ENCODE measurements around the gene NT5M. TPM values are rescaled to one million over a fixed set of nuclear protein-coding genes. Genes with fewer than 3 reads are reported as not detected.

The NT5M gene
- total RNA-seq, 1 donor from 2014 or later = 8.2 TPM

DNA sequence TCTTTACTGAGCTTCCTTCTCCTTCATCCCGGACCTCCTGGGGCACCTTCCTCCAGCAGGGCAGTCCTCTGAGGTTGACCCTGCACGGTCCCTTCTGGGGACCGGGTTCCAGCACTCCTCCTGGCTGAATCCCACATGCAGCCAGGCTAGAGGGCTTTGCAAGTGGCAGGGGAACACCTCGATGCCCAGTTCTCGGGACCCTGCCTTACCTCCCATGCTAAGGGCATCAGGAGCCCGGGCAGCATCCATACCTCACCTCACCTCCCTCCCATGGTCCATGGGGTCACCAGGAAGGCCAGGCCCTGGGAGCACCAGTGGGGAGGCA lies 81.1 kb downstream of the NT5M start:
- no peak overlapping the region for H3K4me3 Mint-ChIP-seq (ENCODE audit: unreplicated experiment)
- H3K4me1 Mint-ChIP-seq (ENCODE audit: low read depth, unreplicated experiment) = peaks cover 55% of the 10 kb centered on the region

DNA sequence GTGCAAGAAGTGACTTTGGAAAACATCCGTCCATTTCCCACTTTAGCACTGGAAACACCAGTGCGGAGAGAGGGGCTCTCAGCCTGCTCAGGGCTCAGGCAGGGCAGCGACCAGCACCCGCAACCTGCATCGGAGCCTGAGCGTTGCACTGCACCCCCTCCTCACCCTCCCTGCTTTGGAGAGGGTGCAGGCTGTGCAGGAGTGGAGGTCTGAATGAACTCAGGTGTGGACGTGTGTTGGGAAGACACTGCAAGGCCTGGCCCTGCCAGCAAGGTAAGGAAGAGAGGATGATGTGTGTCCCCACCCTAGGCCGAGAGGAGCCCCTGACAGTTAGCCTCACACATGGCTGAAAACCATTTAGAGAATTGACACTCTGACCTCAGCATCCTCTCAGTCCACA lies 81.8 kb downstream of the NT5M start:
- peaks cover 24% of the 10 kb centered on the region for H3K9me3 Mint-ChIP-seq (ENCODE audit: unreplicated experiment)
- H3K4me1 Mint-ChIP-seq (ENCODE audit: low read depth, unreplicated experiment) = peaks cover 53% of the 10 kb centered on the region
- peak overlapping the region; percentile 98 for H3K27ac Mint-ChIP-seq (ENCODE audit: unreplicated experiment)
- TF ChIP-seq, protein P1, sequence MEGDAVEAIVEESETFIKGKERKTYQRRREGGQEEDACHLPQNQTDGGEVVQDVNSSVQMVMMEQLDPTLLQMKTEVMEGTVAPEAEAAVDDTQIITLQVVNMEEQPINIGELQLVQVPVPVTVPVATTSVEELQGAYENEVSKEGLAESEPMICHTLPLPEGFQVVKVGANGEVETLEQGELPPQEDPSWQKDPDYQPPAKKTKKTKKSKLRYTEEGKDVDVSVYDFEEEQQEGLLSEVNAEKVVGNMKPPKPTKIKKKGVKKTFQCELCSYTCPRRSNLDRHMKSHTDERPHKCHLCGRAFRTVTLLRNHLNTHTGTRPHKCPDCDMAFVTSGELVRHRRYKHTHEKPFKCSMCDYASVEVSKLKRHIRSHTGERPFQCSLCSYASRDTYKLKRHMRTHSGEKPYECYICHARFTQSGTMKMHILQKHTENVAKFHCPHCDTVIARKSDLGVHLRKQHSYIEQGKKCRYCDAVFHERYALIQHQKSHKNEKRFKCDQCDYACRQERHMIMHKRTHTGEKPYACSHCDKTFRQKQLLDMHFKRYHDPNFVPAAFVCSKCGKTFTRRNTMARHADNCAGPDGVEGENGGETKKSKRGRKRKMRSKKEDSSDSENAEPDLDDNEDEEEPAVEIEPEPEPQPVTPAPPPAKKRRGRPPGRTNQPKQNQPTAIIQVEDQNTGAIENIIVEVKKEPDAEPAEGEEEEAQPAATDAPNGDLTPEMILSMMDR (IDR thresholded peaks at IDR 0.05; ENCODE audit: partially characterized antibody, unreplicated experiment) = no peak
- no peak for DNase-seq
- peak overlapping the region; percentile 81 for H3K4me3 Mint-ChIP-seq (ENCODE audit: unreplicated experiment)
- no peaks in the 10 kb centered on the region for H3K36me3 Mint-ChIP-seq (ENCODE audit: unreplicated experiment)
- H3K27me3 Mint-ChIP-seq (ENCODE audit: unreplicated experiment) = peaks cover 26% of the 10 kb centered on the region

More for the DNA sequence above, 81.1 kb downstream of the NT5M start:
- TF ChIP-seq, protein P1 (IDR thresholded peaks at IDR 0.05; ENCODE audit: partially characterized antibody, unreplicated experiment) = no peak
- peaks cover 24% of the 10 kb centered on the region for H3K9me3 Mint-ChIP-seq (ENCODE audit: unreplicated experiment)
- H3K27ac Mint-ChIP-seq (ENCODE audit: unreplicated experiment) = peak overlapping the region; percentile 98
- H3K36me3 Mint-ChIP-seq (ENCODE audit: unreplicated experiment) = peaks cover 3% of the 10 kb centered on the region
- peaks cover 26% of the 10 kb centered on the region for H3K27me3 Mint-ChIP-seq (ENCODE audit: unreplicated experiment)
- no peak for DNase-seq

DNA sequence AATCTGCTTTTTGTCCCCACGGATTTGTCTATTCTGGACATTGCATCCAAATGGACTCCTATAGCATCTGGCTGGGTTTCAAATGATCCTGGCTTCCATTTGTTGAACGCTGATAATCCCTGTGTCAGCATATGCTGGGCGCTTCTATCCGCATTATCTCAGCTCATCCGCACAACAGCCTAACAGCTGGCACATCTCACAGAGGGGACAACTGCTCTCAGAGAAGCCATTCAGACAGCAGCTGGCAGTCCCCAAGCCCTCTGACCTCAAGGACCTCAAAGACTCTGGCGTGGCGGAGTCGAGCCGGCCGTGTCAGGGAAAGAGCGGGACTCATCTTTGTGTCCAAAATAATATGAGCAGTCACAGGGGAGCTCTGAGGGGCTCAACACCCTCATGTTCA lies 82.3 kb downstream of the NT5M start:
- TF ChIP-seq, protein P1 (IDR thresholded peaks at IDR 0.05; ENCODE audit: partially characterized antibody, unreplicated experiment) = no peak
- peak overlapping the region; percentile 98 for H3K27ac Mint-ChIP-seq (ENCODE audit: unreplicated experiment)
- DNase-seq = peak; percentile 85
- H3K4me3 Mint-ChIP-seq (ENCODE audit: unreplicated experiment) = peak overlapping the region; percentile 81
- peaks cover 26% of the 10 kb centered on the region for H3K27me3 Mint-ChIP-seq (ENCODE audit: unreplicated experiment)
- no peaks in the 10 kb centered on the region for H3K36me3 Mint-ChIP-seq (ENCODE audit: unreplicated experiment)
- H3K9me3 Mint-ChIP-seq (ENCODE audit: unreplicated experiment) = peaks cover 26% of the 10 kb centered on the region
- peaks cover 48% of the 10 kb centered on the region for H3K4me1 Mint-ChIP-seq (ENCODE audit: low read depth, unreplicated experiment)

DNA sequence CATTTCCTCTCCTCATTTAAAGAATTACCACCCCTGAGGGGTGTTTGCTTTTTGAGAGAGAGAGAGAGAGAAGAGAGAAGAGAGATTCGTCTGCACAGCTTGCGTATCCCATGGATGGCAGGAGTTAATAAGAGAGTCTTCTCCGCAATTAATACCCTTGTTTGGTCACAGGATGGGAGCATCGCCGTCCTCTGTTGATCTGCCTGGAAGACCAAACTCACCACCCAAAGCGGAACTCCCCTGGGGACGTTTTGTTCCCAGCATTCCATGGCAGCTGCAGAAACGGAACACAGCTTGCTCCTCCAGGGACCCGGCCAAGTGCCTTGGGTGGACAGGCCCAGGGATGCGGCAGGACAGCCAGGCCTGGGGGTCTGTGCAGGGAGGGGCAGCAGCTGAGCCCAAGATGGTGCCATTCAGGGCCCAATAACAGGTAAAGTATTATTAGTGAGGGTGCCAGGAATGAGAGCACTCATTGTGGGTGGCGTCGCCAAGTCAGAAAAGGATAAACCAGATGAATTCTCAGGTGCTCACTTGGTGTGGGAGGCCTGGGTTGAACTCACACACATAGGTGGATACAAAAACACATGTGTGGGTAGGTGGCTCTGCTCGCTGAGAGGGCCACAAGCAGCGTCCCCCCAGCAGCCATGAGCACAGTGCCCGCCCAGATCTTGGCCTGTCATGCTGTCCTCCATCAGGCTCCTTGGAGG lies 83.1 kb downstream of the NT5M start:
- Mint-ChIP-seq H3K27ac (ENCODE audit: unreplicated experiment) (peak overlapping the region; percentile 98), H3K27me3 (ENCODE audit: unreplicated experiment) (peaks cover 26% of the 10 kb centered on the region), H3K36me3 (ENCODE audit: unreplicated experiment) (no peaks in the 10 kb centered on the region), H3K4me1 (ENCODE audit: low read depth, unreplicated experiment) (peaks cover 46% of the 10 kb centered on the region), H3K9me3 (ENCODE audit: unreplicated experiment) (peaks cover 26% of the 10 kb centered on the region), H3K4me3 (ENCODE audit: unreplicated experiment) (peak overlapping the region; percentile 81)
- TF ChIP-seq, protein P1 (IDR thresholded peaks at IDR 0.05; ENCODE audit: partially characterized antibody, unreplicated experiment) = peak; percentile 3
- peak; percentile 62 for DNase-seq

DNA sequence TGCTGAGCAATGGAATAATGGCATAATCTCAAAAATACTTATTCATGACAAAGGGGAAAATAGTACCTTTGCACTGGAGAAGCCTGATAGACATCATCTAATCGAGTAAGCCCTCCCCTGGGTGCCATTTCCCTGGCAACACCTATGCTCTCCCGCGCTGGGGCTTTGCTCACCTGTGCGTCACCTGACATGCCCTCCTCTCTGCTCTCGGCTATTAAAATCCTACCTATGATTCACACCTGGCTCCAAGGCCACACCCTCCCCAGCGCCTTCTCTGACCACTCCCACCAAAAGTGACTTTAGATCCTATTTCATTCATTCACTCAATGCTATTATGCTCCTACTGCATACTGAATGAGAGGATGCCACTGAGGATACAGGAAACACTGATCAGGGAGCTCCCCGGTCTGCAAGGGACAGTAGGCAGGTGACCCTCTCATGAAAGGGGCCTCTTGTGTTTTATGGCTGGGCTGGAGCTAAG lies 83.9 kb downstream of the NT5M start:
- peak overlapping the region; percentile 98 for H3K27ac Mint-ChIP-seq (ENCODE audit: unreplicated experiment)
- DNase-seq = no peak
- peaks cover 26% of the 10 kb centered on the region for H3K9me3 Mint-ChIP-seq (ENCODE audit: unreplicated experiment)
- peaks cover 39% of the 10 kb centered on the region for H3K4me1 Mint-ChIP-seq (ENCODE audit: low read depth, unreplicated experiment)
- peaks cover 23% of the 10 kb centered on the region for H3K27me3 Mint-ChIP-seq (ENCODE audit: unreplicated experiment)
- no peaks in the 10 kb centered on the region for H3K36me3 Mint-ChIP-seq (ENCODE audit: unreplicated experiment)
- TF ChIP-seq, protein P1 (IDR thresholded peaks at IDR 0.05; ENCODE audit: partially characterized antibody, unreplicated experiment) = no peak
- H3K4me3 Mint-ChIP-seq (ENCODE audit: unreplicated experiment) = peak overlapping the region; percentile 81
